ENCODE data around the gene SNX32.

The SNX32 gene

GRCh38 chr11:65856689-65857499 lies 23.1 kb downstream of the SNX32 start:
- peak; percentile 72 to 73 for DNase-seq (ENCODE audit: low read depth in 2 of 2)

GRCh38 chr11:65857500-65857852 lies 23.7 kb downstream of the SNX32 start:
- peak in 1 of 2 donors; percentile 40 for DNase-seq (ENCODE audit: low read depth in 2 of 2)

- peak; percentile 93 for DNase-seq (ENCODE audit: low read depth in 2 of 2)
These were observed 24.3 kb downstream of the SNX32 start, which contains the start of gene CFL1 for GRCh38 chr11:65857853-65858680. CFL1 (minus strand) TSS chr11:65858180; CDS start chr11:65858099, 81 bp downstream.

- no peak for DNase-seq (ENCODE audit: low read depth in 2 of 2)
These were observed 24.9 kb downstream of the SNX32 start for GRCh38 chr11:65858681-65859087.

GRCh38 chr11:65859095-65859811 lies 25.5 kb downstream of the SNX32 start:
- DNase-seq (ENCODE audit: low read depth in 2 of 2) = peak; percentile 93 to 94

- no peak for DNase-seq (ENCODE audit: low read depth in 2 of 2)
These were observed 26.1 kb downstream of the SNX32 start for GRCh38 chr11:65859812-65860277.

- DNase-seq (ENCODE audit: low read depth in 2 of 2) = peak; percentile 95 to 96
These were observed 26.8 kb downstream of the SNX32 start, which contains the start of gene MUS81 for GRCh38 chr11:65860278-65861164. MUS81 (plus strand) TSS chr11:65860433; CDS start chr11:65860754, 321 bp downstream.

GRCh38 chr11:65861165-65861505 lies 27.4 kb downstream of the SNX32 start:
- no peak for DNase-seq (ENCODE audit: low read depth in 2 of 2)

GRCh38 chr11:65861533-65862183 lies 27.9 kb downstream of the SNX32 start:
- DNase-seq (ENCODE audit: low read depth in 2 of 2) = no peak

- DNase-seq (ENCODE audit: low read depth in 2 of 2) = no peak
These were observed 28.5 kb downstream of the SNX32 start for GRCh38 chr11:65862191-65862735.

GRCh38 chr11:65862941-65863888 lies 29.5 kb downstream of the SNX32 start:
- DNase-seq (ENCODE audit: low read depth in 2 of 2) = no peak

- DNase-seq (ENCODE audit: low read depth in 2 of 2) = no peak
These were observed 30.3 kb downstream of the SNX32 start for GRCh38 chr11:65863889-65864705.

- no peak for DNase-seq (ENCODE audit: low read depth in 2 of 2)
These were observed 31.1 kb downstream of the SNX32 start for GRCh38 chr11:65864706-65865471.

- DNase-seq (ENCODE audit: low read depth in 2 of 2) = no peak
These were observed 31.9 kb downstream of the SNX32 start for GRCh38 chr11:65865550-65866172.

- DNase-seq (ENCODE audit: low read depth in 2 of 2) = no peak
These were observed 32.9 kb downstream of the SNX32 start for GRCh38 chr11:65866509-65867283.
